Parathyroid adenoma (tissue), 2 donors: ENCODE measurements around the gene PTCD1.

Experiments used
- H2AFZ ChIP-seq: fragments of 300-600 bp; sonication (generic); one replicate; pipeline ENCODE4 v1.7.0; 2017; ENCODE audit warnings: antibody characterized with exemption, mild to moderate bottlenecking
- H3K27ac ChIP-seq: fragments of 300-600 bp; sonication (generic); one replicate; pipeline ENCODE4 v1.7.0; 2017
- H3K27me3 ChIP-seq: fragments of 300-600 bp; sonication (generic); one replicate; pipeline ENCODE4 v1.7.0; 2017; ENCODE audit warnings: low read length; ENCODE audit not compliant: control insufficient read depth, insufficient read depth
- H3K36me3 ChIP-seq: fragments of 300-600 bp; sonication (generic); one replicate; pipeline ENCODE4 v1.7.0; 2017; ENCODE audit warnings: low read length; ENCODE audit not compliant: control insufficient read depth, insufficient read depth
- H3K4me1 ChIP-seq: fragments of 300-600 bp; sonication (generic); one replicate; pipeline ENCODE4 v1.7.0; 2017; ENCODE audit warnings: control low read depth
- H3K4me2 ChIP-seq: fragments of 300-600 bp; sonication (generic); one replicate; pipeline ENCODE4 v1.7.0; 2017; ENCODE audit warnings: low read length
- H3K4me3 ChIP-seq: fragments of 300-600 bp; sonication (generic); one replicate; pipeline ENCODE4 v1.7.0; 2017; ENCODE audit warnings: low read depth, low read length
- H3K79me2 ChIP-seq: fragments of 300-600 bp; sonication (generic); one replicate; pipeline ENCODE4 v1.7.0; 2017; ENCODE audit warnings: control low read depth
- H3K9ac ChIP-seq: fragments of 300-600 bp; sonication (generic); one replicate; pipeline ENCODE4 v1.7.0; 2017; ENCODE audit warnings: mild to moderate bottlenecking
- H3K9me3 ChIP-seq: fragments of 300-600 bp; sonication (generic); one replicate; pipeline ENCODE4 v1.7.0; 2017; ENCODE audit warnings: low read length; ENCODE audit not compliant: control insufficient read depth
- TF ChIP-seq, protein P1 (sequence below): fragments of 300-600 bp; sonication (generic); IDR thresholded peaks from one replicate; pipeline ENCODE4 v1.7.0; 2017; ENCODE audit warnings: antibody characterized with exemption, mild to moderate bottlenecking
- donor health status: primary hyperparathyroidism.

PTCD1 gene

GRCh38 chr7:99429756-99430155 lies 8.8 kb downstream of the PTCD1 start:
- Histone ChIP-seq H3K27me3 (no peaks in the 10 kb centered on the region), H3K9me3 (no peaks in the 10 kb centered on the region), H3K27ac (no peak overlapping the region), H2AFZ (no peak overlapping the region), H3K79me2 (no peaks in the 10 kb centered on the region), H3K36me3 (no peaks in the 10 kb centered on the region), H3K4me1 (no peaks in the 10 kb centered on the region), H3K9ac (no peak overlapping the region), H3K4me2 (no peak overlapping the region), H3K4me3 (no peak overlapping the region)
- TF ChIP-seq, protein P1, sequence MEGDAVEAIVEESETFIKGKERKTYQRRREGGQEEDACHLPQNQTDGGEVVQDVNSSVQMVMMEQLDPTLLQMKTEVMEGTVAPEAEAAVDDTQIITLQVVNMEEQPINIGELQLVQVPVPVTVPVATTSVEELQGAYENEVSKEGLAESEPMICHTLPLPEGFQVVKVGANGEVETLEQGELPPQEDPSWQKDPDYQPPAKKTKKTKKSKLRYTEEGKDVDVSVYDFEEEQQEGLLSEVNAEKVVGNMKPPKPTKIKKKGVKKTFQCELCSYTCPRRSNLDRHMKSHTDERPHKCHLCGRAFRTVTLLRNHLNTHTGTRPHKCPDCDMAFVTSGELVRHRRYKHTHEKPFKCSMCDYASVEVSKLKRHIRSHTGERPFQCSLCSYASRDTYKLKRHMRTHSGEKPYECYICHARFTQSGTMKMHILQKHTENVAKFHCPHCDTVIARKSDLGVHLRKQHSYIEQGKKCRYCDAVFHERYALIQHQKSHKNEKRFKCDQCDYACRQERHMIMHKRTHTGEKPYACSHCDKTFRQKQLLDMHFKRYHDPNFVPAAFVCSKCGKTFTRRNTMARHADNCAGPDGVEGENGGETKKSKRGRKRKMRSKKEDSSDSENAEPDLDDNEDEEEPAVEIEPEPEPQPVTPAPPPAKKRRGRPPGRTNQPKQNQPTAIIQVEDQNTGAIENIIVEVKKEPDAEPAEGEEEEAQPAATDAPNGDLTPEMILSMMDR: no peak

DNA sequence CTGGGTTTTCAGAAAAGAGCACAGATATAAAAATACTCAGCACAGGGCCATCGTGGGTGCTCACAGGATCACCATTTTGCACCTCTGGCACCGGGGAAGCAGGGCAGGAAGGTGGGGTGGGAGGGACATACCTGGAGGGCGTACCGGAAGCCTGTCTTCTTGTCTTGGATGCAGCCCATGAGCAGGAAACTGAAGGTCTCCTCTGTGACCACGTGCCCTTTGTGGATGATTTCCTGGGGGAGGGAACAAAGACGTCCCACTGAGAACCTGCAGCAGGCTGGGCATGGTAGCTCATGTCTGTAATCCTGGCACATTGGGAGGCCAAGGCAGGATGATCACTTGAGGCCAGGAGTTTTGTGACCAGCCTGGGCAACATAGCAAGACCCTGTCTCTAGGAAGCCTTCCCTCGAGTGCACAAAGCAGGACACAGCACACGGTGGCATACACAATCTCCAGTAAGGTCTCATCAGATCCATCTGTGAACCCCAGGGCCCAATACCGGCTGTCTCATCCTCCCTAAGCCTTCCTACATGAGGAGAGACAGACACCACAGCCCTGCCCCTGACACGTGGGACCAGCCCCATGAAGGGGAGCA lies 9.5 kb downstream of the PTCD1 start:
- Histone ChIP-seq H2AFZ (no peak overlapping the region), H3K4me1 (no peaks in the 10 kb centered on the region), H3K36me3 (no peaks in the 10 kb centered on the region), H3K27me3 (no peaks in the 10 kb centered on the region), H3K4me2 (no peak overlapping the region), H3K27ac (no peak overlapping the region), H3K4me3 (no peak overlapping the region), H3K79me2 (no peaks in the 10 kb centered on the region), H3K9ac (no peak overlapping the region), H3K9me3 (no peaks in the 10 kb centered on the region)
- TF ChIP-seq, protein P1: no peak

DNA sequence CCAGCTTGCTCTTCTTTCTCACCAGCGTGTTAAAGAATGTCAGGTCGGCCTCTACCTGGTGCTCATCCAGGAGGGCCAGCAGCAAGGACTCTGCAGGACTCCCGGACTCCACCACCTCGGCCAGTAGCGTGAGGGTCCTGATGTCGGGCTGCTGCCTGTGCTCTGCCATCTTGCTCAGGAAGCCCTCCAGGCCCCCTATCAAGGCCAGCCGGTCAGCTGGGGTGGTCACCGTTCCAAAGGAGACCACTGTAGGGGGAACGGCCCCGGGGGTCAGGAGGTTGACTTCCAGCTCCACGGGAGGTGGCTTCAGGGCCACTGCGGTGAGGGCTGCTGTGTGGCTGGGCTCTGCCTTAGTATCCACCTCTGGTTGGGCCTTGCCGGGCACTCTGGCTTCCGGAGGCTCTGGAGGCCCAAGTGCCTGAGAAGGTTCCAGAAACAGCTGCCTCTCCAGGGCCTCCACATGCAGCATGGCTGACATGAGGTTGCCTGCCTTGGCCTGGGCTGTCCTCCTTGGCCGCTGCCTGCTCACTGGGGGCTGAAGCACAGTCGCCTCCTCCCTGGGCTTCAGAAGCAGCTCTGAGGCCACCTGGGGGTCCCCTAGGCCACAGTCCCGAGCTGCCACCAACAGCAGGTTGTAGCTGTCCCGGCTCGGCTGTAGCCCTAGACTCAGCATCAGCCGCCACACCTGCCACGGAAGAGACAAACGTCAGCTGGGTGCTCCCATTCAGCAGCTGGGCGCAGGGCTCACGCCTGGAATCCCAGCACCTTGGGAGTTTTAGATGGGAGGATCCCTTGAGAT lies 13.5 kb downstream of the PTCD1 start:
- Histone ChIP-seq H3K79me2 (no peaks in the 10 kb centered on the region), H3K27ac (no peak overlapping the region), H2AFZ (no peak overlapping the region), H3K9me3 (no peaks in the 10 kb centered on the region), H3K4me3 (no peak overlapping the region), H3K4me2 (no peak overlapping the region), H3K4me1 (no peaks in the 10 kb centered on the region), H3K9ac (no peak overlapping the region), H3K27me3 (no peaks in the 10 kb centered on the region), H3K36me3 (no peaks in the 10 kb centered on the region)
- TF ChIP-seq, protein P1: no peak

DNA sequence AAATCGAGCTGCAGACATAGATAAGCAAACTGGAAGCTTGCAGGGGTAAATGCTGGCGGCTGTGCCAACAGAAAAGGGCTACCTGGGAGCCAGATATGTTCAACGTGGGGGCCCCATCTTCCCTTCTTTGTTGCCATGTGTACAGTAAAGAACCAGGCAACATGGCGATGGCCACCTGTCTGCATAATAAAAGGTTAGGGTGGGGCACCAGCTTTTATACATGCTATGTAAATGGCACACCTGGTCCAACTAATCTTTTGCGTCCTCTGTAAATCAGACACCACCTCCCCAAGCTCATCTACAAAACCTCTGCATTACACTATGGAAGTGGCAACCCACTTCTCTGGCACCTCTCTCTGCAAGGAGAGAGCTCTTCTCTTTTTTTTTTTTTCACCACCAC lies 16.0 kb downstream of the PTCD1 start:
- H3K27ac ChIP-seq: no peak overlapping the region
- peaks cover 2% of the 10 kb centered on the region for H3K79me2 ChIP-seq
- H3K4me3 ChIP-seq: no peak overlapping the region
- no peak overlapping the region for H2AFZ ChIP-seq
- H3K9me3 ChIP-seq: no peaks in the 10 kb centered on the region
- H3K4me2 ChIP-seq: no peak overlapping the region
- no peaks in the 10 kb centered on the region for H3K4me1 ChIP-seq
- H3K36me3 ChIP-seq: no peaks in the 10 kb centered on the region
- no peak overlapping the region for H3K9ac ChIP-seq
- no peaks in the 10 kb centered on the region for H3K27me3 ChIP-seq
- TF ChIP-seq, protein P1: no peak
